ENCODE data around the gene SLC35A3. TPM values are rescaled to one million over a fixed set of nuclear protein-coding genes. Genes with fewer than 3 reads are reported as not detected.

SLC35A3 gene
- total and polyA plus RNA-seq, 4 donors = 7.4 to 30.2 (median 19.8) TPM

DNA sequence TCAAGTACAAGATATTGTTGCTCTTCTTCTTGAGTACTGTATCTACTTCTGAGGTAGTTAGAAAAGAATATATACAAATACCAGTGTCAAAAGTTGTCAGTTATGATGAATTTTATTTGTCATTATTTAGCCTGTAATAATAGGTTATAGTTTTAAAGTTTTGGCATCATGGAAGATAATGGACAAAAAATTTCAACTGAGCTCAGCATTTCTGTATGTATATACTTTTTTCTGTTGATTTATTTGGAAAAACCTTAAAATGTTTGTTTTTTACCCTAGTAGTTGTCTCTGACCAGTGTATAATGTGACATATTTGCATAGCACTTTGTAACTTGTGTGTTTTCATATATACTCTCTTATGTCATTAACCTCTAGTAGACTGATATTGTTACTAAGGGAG lies 11.1 kb downstream of the SLC35A3 start:
- Histone ChIP-seq H3K27ac (ENCODE audit: low read depth in 1 of 2, low read length in 2 of 2) (no peak overlapping the region), H3K4me3 (ENCODE audit: low read length in 2 of 2) (no peak overlapping the region), H3K36me3 (ENCODE audit: control insufficient read depth in 1 of 2, insufficient read depth in 2 of 2, low read length in 1 of 2) (no peaks in the 10 kb centered on the region), H3K4me1 (ENCODE audit: control insufficient read depth in 1 of 2, insufficient read depth in 2 of 2, low read length in 2 of 2) (no peaks in the 10 kb centered on the region), H3K27me3 (ENCODE audit: control insufficient read depth in 1 of 2, insufficient read depth in 2 of 2, low read length in 1 of 2) (no peaks in the 10 kb centered on the region), H3K9me3 (ENCODE audit: control insufficient read depth, low read length) (no peaks in the 10 kb centered on the region)
- DNase-seq (no peak), ATAC-seq (ENCODE audit: low FRiP score) (no peak)
- intact Hi-C loops (cut with DNase I) = no loop called here

DNA sequence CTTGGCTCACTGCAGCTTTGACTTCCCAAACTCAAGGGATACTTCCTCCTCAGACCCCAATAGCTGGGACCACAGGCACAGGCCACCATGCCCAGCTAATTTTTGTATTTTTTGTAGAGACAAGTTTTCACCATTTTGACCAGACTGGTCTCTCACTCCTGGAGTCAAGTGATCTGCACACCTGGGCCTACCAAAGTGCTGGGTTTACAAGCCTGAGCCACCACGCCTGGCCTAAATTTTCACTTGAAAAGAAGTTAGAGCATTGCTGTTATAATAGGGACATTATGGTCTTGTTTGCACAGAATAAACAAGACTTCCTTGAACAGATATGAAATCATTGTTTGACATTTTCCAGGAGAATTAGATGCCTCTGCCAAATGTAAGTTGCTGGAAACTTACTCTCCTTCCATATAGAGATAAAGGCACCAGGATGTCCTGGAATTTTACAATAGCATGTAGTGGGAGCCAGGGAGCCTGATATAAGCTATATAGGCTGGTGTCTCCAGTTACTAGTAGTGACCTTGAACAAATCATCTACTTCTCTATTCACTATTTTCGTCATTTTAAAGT lies 16.9 kb downstream of the SLC35A3 start:
- no peak overlapping the region for H3K27ac ChIP-seq (ENCODE audit: low read depth in 1 of 2, low read length in 2 of 2)
- peaks cover 0 to 3% of the 10 kb centered on the region in 2 donors for H3K4me1 ChIP-seq (ENCODE audit: control insufficient read depth in 1 of 2, insufficient read depth in 2 of 2, low read length in 2 of 2)
- ATAC-seq (ENCODE audit: low FRiP score) = no peak
- H3K27me3 ChIP-seq (ENCODE audit: control insufficient read depth in 1 of 2, insufficient read depth in 2 of 2, low read length in 1 of 2) = no peaks in the 10 kb centered on the region
- 86 to 90% methylated on average over 2 of the region's 2 CpGs for WGBS, 2 donors
- intact Hi-C loops (cut with DNase I) = no loop called here
- DNase-seq = no peak
- no peak overlapping the region for H3K4me3 ChIP-seq (ENCODE audit: low read length in 2 of 2)
- H3K9me3 ChIP-seq (ENCODE audit: control insufficient read depth, low read length) = peaks cover 2% of the 10 kb centered on the region
- no peaks in the 10 kb centered on the region for H3K36me3 ChIP-seq (ENCODE audit: control insufficient read depth in 1 of 2, insufficient read depth in 2 of 2, low read length in 1 of 2)

DNA sequence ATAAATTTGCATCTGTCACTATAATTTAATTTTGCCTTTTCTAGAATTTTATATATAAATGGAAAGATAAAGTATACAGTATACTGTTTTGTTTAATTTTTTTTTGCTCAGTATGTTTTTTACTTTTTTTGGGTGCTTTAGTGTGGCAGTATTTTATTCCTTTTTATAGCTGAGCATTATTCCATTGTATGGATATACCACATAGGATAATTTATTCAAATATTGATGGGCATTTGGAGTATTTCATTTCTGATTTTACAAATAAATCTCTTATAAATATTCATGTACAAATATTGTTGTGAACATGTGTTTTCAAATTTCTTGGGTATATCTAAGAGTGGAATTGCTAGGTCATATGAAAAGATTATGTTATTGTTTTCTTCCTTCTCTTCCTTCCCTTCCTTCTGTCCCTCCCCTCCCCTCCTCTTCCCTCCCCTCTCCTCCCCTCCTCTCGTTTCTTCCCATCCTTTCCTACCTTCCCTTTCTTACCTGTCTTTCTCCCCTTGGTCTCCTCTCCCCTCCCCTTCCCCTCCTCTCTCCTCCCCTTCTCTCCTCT lies 18.5 kb downstream of the SLC35A3 start:
- Histone ChIP-seq H3K27me3 (ENCODE audit: control insufficient read depth in 1 of 2, insufficient read depth in 2 of 2, low read length in 1 of 2) (no peaks in the 10 kb centered on the region), H3K4me3 (ENCODE audit: low read length in 2 of 2) (no peak overlapping the region), H3K27ac (ENCODE audit: low read depth in 1 of 2, low read length in 2 of 2) (no peak overlapping the region), H3K9me3 (ENCODE audit: control insufficient read depth, low read length) (peaks cover 2% of the 10 kb centered on the region), H3K4me1 (ENCODE audit: control insufficient read depth in 1 of 2, insufficient read depth in 2 of 2, low read length in 2 of 2) (peaks cover 0 to 3% of the 10 kb centered on the region in 2 donors), H3K36me3 (ENCODE audit: control insufficient read depth in 1 of 2, insufficient read depth in 2 of 2, low read length in 1 of 2) (no peaks in the 10 kb centered on the region)
- intact Hi-C loops (cut with DNase I) = no loop called here
- ATAC-seq (ENCODE audit: low FRiP score) (no peak), DNase-seq (no peak)
- 91 to 100% methylated on average over 1 of the region's 1 CpG for WGBS, 2 donors

DNA sequence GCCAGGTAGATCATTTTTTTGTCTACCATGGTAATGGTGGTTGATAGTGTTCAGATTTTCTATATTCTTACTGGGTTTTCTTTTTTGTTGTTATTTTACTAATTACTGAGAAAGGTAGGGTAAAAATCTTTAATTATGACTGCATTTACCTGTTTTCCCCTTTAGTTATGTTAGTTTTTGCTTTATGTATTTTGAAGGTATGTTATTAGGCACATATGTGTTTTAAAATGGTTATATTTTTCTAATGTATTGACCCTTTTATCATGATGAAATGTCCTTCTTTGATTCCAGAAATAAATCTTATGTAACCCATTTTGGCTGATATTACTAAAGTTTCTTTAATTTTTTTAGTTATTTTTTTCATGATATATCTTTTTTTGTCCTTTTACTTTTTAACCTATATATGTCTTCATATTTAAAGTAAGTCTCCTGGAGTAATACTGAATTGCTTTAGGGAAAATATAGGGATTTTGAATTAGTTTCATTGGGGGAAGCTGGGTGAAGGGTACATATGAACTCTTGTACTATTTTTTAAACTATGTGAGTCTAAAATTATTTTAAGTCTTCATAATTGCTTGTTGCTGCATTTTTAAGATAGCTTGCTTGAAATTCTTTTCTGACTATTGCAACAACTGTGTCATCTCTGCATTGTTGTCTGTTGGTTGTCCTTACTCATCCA lies 22.4 kb downstream of the SLC35A3 start:
- H3K36me3 ChIP-seq (ENCODE audit: control insufficient read depth in 1 of 2, insufficient read depth in 2 of 2, low read length in 1 of 2) = no peaks in the 10 kb centered on the region
- no peak overlapping the region for H3K27ac ChIP-seq (ENCODE audit: low read depth in 1 of 2, low read length in 2 of 2)
- DNase-seq (no peak), ATAC-seq (ENCODE audit: low FRiP score) (no peak)
- H3K4me1 ChIP-seq (ENCODE audit: control insufficient read depth in 1 of 2, insufficient read depth in 2 of 2, low read length in 2 of 2) = peaks cover 0 to 3% of the 10 kb centered on the region in 2 donors
- no peak overlapping the region for H3K4me3 ChIP-seq (ENCODE audit: low read length in 2 of 2)
- H3K27me3 ChIP-seq (ENCODE audit: control insufficient read depth in 1 of 2, insufficient read depth in 2 of 2, low read length in 1 of 2) = no peaks in the 10 kb centered on the region
- intact Hi-C loops (cut with DNase I) = no loop called here
- H3K9me3 ChIP-seq (ENCODE audit: control insufficient read depth, low read length) = peaks cover 2% of the 10 kb centered on the region

DNA sequence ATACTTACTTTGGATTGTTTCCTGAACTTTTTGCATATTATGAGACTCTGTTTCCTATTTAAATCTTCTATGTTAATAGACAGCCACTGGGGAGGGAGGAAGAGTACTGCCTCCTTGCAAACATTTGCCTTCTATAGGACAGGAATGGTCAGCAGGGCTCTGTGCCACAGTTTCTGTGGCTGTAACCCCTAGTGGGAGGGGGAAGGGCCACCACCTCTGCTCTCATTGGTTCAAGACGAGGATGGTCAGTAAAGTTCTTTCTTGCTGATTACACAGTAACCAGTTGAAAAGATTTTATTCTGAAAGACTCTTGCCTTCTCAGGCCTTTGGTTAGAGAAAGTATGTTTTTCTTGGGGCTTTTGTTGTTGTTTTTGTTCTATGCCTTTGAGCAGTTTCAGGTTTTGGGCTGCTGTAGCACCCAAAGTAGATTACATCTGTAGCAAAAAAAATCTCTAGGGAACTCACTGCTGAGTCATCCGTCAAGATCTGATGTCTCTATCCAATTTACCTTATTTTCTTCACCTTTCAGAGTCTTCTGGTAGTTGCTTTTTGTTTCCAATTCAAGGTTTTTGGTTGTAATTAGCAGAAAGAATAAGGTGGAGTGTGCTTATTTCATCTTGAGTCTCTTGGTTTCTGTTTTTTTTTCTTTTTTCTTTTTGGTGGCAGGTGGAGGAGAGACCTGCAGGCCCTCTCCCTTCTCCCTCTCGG lies 23.1 kb downstream of the SLC35A3 start:
- no peak overlapping the region for H3K27ac ChIP-seq (ENCODE audit: low read depth in 1 of 2, low read length in 2 of 2)

DNA sequence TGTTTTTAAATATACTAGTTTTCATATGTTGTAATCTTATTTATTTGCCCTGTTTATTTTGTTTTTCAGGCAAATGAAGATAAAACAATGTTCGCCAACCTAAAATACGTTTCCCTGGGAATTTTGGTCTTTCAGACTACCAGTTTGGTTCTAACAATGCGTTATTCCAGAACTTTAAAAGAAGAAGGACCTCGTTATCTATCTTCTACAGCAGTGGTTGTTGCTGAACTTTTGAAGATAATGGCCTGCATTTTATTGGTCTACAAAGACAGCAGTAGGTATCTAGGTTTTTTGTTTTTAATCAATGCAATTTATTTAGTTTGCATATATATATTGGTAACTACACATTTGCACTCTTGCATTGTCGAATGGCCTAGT lies 23.7 kb downstream of the SLC35A3 start:
- H3K36me3 ChIP-seq (ENCODE audit: control insufficient read depth in 1 of 2, insufficient read depth in 2 of 2, low read length in 1 of 2) = no peaks in the 10 kb centered on the region

More for the DNA sequence above, 23.1 kb downstream of the SLC35A3 start:
- H3K9me3 ChIP-seq (ENCODE audit: control insufficient read depth, low read length) = peaks cover 2% of the 10 kb centered on the region
- H3K4me1 ChIP-seq (ENCODE audit: control insufficient read depth in 1 of 2, insufficient read depth in 2 of 2, low read length in 2 of 2) = peaks cover 0 to 3% of the 10 kb centered on the region in 2 donors
- WGBS, 2 donors = 42 to 53% methylated on average over 3 of the region's 3 CpGs
- no peak for ATAC-seq (ENCODE audit: low FRiP score)
- no peaks in the 10 kb centered on the region for H3K36me3 ChIP-seq (ENCODE audit: control insufficient read depth in 1 of 2, insufficient read depth in 2 of 2, low read length in 1 of 2)
- no peak for DNase-seq
- no peaks in the 10 kb centered on the region for H3K27me3 ChIP-seq (ENCODE audit: control insufficient read depth in 1 of 2, insufficient read depth in 2 of 2, low read length in 1 of 2)
- intact Hi-C loops (cut with DNase I) = no loop called here
- H3K4me3 ChIP-seq (ENCODE audit: low read length in 2 of 2) = no peak overlapping the region

DNA sequence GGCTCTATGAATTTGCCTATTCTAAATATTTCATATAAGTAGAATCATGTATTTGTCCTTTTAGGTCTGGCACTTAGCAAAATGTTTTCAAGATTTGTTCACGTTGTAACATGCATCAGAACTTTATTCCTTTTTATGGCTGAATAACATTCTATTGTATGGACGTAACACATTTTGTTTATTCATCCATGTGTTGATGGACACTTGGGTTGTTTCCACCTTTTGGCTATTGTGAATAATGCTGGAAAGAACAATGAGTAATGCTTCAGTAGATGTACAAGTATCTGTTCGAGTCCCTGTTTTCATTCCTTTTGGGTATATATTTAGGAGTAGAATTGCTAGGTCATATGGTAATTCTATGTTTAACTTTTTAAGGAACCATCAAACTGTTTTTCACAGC lies 24.7 kb downstream of the SLC35A3 start:
- intact Hi-C loops (cut with DNase I) = no loop called here
- DNase-seq = no peak
- H3K4me1 ChIP-seq (ENCODE audit: control insufficient read depth in 1 of 2, insufficient read depth in 2 of 2, low read length in 2 of 2) = no peaks in the 10 kb centered on the region
- H3K36me3 ChIP-seq (ENCODE audit: control insufficient read depth in 1 of 2, insufficient read depth in 2 of 2, low read length in 1 of 2) = no peaks in the 10 kb centered on the region
- WGBS, 2 donors = 91 to 93% methylated on average over 3 of the region's 3 CpGs
- no peak overlapping the region for H3K27ac ChIP-seq (ENCODE audit: low read depth in 1 of 2, low read length in 2 of 2)
- H3K4me3 ChIP-seq (ENCODE audit: low read length in 2 of 2) = no peak overlapping the region
- ATAC-seq (ENCODE audit: low FRiP score) = no peak
- no peaks in the 10 kb centered on the region for H3K27me3 ChIP-seq (ENCODE audit: control insufficient read depth in 1 of 2, insufficient read depth in 2 of 2, low read length in 1 of 2)
- H3K9me3 ChIP-seq (ENCODE audit: control insufficient read depth, low read length) = peaks cover 2% of the 10 kb centered on the region

More for the DNA sequence above, 23.7 kb downstream of the SLC35A3 start:
- 94 to 97% methylated on average over 5 of the region's 5 CpGs for WGBS, 2 donors
- peaks cover 0 to 3% of the 10 kb centered on the region in 2 donors for H3K4me1 ChIP-seq (ENCODE audit: control insufficient read depth in 1 of 2, insufficient read depth in 2 of 2, low read length in 2 of 2)
- H3K4me3 ChIP-seq (ENCODE audit: low read length in 2 of 2) = no peak overlapping the region
- DNase-seq = no peak
- intact Hi-C loops (cut with DNase I) = no loop called here
- H3K27ac ChIP-seq (ENCODE audit: low read depth in 1 of 2, low read length in 2 of 2) = no peak overlapping the region
- H3K9me3 ChIP-seq (ENCODE audit: control insufficient read depth, low read length) = peaks cover 2% of the 10 kb centered on the region
- H3K27me3 ChIP-seq (ENCODE audit: control insufficient read depth in 1 of 2, insufficient read depth in 2 of 2, low read length in 1 of 2) = no peaks in the 10 kb centered on the region
- ATAC-seq (ENCODE audit: low FRiP score) = no peak

DNA sequence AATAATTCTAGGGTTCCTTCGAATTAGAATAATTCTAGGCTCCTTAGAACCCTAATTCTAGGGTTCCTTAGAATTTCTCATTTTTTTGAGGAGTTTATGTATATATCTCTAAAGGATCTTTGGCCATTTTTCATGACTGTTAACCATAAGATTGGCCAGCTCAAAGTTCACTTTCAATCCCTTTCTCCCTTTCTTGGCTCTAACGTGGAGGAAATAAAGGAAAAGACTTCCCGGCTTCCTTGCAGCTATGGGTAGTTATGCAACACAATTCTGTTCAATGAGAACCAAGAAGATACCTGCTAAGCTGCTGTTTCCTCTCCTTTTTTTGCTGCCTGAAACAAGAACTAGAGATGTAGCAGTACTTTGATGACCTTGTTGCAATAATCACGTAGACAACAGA lies 27.2 kb downstream of the SLC35A3 start:
- no peak for ATAC-seq (ENCODE audit: low FRiP score)
- H3K4me1 ChIP-seq (ENCODE audit: control insufficient read depth in 1 of 2, insufficient read depth in 2 of 2, low read length in 2 of 2) = no peaks in the 10 kb centered on the region
- WGBS, 2 donors = 94% methylated on average over 4 of the region's 4 CpGs
- H3K36me3 ChIP-seq (ENCODE audit: control insufficient read depth in 1 of 2, insufficient read depth in 2 of 2, low read length in 1 of 2) = no peaks in the 10 kb centered on the region
- H3K9me3 ChIP-seq (ENCODE audit: control insufficient read depth, low read length) = no peaks in the 10 kb centered on the region
- no peaks in the 10 kb centered on the region for H3K27me3 ChIP-seq (ENCODE audit: control insufficient read depth in 1 of 2, insufficient read depth in 2 of 2, low read length in 1 of 2)
- DNase-seq = no peak
- H3K4me3 ChIP-seq (ENCODE audit: low read length in 2 of 2) = no peak overlapping the region
- intact Hi-C loops (cut with DNase I) = no loop called here
- no peak overlapping the region for H3K27ac ChIP-seq (ENCODE audit: low read depth in 1 of 2, low read length in 2 of 2)
